CD4-positive, alpha-beta T cell treated with Interleukin-4 for 1 hour (primary cell): ENCODE data around the gene RPL37.
"Not testable (repeated sequence)": the region's sequence is repeated elsewhere in the genome, so short reads cannot be mapped to it uniquely, and the experiment has no call there.

Source experiments
- DNase-seq, 2 donors: peaks; one replicate each; pipeline ENCODE4 v3.0.0-alpha.2; 2020 to 2022

Gene RPL37

GRCh38 chr5:40796487-40796889 lies 38.5 kb downstream of the RPL37 start:
- no peak for DNase-seq

DNA sequence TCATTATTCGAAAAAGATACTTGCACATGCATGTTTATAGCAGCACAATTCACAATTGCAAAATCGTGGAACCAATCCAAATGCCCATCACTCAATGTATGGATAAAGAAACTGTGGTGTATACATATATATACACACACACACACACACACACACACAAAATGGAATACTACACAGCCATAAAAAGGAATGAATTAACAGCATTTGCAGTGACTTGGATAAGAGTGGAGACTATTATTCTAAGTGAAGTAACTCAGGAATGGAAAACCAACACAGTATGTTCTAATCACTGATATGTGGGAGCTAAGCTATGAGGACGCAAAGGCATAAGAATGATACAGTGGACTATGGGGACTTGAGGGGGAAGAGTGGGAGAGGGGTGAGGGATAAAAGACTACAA lies 40.1 kb downstream of the RPL37 start:
- DNase-seq = not testable (repeated sequence)

DNA sequence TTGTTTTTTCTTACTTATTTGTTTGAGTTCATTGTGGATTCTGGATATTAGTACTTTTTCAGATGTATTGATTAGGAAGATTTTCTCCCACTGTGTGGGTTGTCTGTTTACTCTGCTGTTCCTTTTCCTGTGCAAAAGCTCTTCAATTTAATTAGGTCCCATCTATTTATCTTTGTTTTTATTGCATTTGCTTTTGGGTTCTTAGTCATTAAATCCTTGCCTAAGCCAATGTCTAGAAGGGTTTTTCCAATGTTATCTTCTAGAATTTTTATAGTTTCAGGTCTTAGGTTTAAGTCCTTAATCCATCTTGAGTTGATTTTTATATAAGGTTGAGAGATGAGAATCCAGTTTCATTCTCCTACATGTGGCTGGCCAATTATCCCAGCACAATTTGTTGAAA lies 40.7 kb downstream of the RPL37 start:
- not testable (repeated sequence) for DNase-seq

GRCh38 chr5:40792691-40793090 lies 42.3 kb downstream of the RPL37 start:
- DNase-seq = not testable (repeated sequence)

GRCh38 chr5:40791715-40792139 lies 43.3 kb downstream of the RPL37 start:
- DNase-seq = no peak

DNA sequence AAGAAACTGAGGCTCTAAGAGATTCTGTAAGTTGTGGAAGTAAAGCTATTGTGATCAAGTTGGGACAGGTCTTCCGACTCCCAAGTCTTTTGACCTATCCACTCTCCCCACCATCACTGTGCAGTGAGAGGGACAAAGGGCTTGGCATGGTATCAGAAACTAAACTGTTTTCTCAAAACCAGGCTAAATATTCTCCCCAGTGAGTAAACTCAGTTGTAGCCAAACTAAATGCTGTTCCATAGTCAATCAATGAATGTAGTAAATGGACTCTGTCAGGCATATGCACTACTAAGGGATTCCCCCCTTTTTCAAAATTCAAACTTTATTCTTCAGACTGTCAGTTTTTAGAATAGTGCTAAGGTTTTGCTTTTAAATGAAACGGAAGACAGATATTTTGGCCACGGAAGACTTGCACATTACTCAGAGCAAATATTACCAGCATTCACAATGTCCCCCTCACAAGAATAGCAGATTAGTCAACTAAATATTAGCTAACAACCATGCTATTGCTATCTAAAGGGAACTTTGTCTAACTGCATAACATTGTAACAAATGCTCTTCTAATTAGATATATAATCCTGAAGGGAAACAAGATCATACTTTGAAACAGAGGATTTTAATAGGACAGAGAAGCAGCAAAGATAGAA lies 44.0 kb downstream of the RPL37 start:
- no peak for DNase-seq

DNA sequence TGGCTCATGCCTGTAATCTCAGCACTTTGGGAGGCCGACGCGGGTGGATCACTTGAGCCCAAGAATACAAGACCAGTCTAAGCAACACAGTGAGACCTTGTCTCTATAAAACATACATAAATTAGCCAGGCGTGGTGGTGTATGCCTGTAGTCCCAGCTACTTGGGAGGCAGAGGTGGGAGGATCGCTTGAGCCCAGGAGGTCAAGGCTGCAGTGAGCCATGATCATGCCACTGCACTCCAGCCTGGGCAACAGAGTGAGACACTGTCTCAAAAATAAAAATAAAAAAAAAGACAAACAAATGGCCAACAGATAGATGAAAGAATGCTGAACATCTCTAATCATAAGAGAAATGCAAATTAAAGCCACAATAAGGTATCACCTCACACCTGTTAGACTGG lies 46.1 kb downstream of the RPL37 start:
- not testable (repeated sequence) for DNase-seq

GRCh38 chr5:40787986-40788385 lies 47.0 kb downstream of the RPL37 start:
- no peak for DNase-seq

DNA sequence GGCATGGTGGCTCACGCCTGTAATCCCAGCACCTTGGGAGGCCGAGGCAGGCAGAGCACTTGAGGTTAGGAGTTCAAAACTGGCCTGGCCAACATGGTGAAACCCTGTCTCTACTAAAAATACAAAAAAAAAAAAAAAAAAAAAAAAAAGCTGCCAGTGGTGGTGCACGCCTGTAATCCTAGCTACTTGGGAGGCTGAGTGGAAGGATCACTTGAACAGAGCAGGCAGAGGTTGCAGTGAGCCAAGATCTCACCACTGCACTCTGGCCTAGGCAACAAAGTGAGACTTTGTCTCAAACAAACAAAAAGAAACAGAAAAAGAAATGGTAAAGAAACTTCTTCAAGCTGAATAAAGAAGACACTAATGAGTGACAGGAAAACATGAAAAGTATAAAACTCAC lies 48.4 kb downstream of the RPL37 start:
- DNase-seq = not testable (repeated sequence)

GRCh38 chr5:40784916-40785315 lies 50.1 kb downstream of the RPL37 start:
- DNase-seq = no peak

DNA sequence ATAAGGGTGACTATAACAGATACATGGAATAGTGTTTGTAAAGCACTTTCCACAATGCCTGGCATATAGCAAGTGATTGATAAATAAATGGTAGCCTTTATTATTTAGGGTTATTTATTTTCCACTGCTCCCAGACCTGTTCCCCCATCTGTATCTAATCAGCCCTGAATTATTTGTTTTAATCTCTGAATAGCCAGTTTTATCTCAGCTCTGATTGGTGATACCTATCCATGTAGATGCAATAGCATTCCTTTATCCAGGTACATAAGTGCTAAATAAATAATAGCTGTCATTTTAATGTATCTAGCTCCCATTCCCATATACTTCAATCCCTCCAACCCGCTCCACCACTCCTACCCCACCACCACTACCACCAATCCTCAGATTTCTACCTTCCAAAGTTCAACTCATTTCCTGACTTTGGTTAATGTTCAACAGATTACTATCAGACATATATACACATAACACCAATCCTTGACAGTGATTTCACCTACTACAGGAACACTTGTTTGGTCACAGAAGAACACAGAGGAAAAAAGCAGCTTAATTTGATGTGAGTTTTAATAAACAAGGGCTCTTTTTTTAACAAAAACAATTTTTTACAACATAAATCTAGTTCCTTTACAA lies 50.9 kb downstream of the RPL37 start:
- no peak for DNase-seq

- DNase-seq = no peak
Observed at GRCh38 chr5:40781843-40782409, 53.1 kb downstream of the RPL37 start.

DNA sequence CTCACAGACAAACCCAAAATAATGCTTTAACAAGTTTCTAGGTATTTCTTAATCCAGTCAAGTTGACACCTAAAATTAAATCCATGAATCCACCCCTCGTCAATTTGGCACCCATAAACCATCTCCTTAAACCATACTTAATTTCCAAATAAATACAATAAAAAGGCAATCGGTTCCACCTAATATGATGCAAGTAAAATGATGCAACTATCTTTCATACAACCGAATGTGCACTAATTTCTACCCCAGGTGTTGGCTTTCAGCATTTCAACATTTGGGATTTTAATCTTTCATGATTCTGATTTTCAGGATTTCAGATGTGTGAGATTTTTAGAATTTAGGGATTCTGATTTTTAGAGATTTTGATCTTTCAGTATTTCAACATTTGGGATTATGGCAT lies 54.2 kb downstream of the RPL37 start:
- DNase-seq = no peak

DNA sequence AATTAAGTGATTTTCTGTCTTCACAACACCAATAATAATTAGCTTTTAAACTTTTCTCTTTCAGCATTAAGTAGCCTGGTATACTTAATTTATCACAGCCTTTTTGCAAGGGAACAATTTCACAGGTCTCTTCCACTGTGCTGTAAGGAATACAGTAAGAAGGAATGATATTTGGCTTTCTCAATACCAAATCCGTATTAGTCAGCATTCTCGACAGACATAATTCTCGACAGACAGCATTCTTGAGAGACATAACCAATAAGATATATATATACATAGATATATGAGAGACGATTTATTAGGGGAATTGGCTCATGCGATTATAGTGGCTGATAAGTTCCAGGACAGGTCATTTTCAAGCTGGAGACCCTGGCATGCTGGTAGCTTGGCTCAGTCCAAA lies 54.8 kb downstream of the RPL37 start:
- no peak for DNase-seq

- no peak for DNase-seq
Observed at GRCh38 chr5:40779561-40779960, 55.5 kb downstream of the RPL37 start.

- DNase-seq = no peak
Observed at GRCh38 chr5:40778133-40778532, 56.9 kb downstream of the RPL37 start.

DNA sequence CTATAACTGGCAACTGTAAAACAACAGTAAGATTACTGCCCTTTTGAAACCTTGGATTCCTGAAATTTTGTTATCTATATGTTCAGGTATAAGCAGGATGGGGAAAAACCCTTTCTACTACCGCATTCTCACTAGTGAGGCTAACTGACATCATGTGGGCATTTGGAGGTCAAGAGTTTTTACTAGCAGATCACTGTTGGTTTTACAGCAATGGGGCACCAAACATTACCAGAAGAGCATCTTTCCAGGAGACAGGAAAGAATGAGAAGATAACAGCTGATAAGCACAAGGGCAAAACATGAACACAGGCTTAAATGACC lies 58.4 kb downstream of the RPL37 start:
- no peak for DNase-seq

DNA sequence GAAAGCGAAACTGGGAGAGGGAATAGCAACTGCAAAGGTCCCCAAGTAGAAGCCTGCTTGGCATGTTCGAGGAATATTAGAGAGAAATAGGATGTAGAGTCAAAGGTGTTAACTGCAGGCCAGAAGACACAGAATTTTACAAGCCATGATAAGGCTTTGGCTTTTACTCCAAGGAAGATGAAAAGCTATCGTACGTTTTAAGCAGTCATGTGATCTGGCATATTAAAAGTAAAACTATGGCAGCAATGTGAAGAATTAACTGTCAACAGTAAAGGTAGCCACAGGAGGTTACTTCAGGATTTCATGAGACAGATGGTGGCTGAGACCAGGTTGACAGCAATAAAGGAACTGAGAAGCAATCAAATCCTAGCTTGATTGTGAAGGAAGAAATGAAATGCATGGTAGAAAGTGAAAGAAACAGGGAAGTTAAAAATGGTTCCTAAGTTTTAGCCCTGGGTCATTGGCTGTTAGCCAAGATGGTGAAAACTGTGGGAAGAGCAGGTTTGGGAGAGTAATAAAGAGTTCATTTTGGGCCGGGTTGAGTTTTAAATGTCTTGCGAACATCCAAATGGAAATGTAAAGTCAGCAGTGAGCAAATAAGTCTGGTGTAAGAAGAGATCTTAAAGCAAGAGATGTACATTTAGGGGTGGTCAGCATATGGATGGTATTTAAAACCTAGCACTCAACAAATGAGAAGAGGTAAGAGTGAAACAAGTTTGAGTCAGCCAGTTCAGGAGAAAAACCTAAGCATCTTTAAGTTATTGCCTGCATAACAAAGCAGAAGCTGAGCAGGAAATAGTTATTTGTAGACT lies 59.0 kb downstream of the RPL37 start:
- no peak for DNase-seq
